Neural cell (in vitro differentiated cells): ENCODE results near the gene PDE4D. TPM values are rescaled to one million over a fixed set of nuclear protein-coding genes. Genes with fewer than 3 reads are reported as not detected.

ENCODE experiments used
- H2AFZ ChIP-seq: fragments of 200-600, 300-800 bp; sonication (generic), shearing (Covaris generic); 2 replicates; pipeline ENCODE4 v1.6.0; 2014; ENCODE audit warnings: low read depth, mild to moderate bottlenecking, antibody characterized with exemption, low read length, moderate library complexity
- H3F3A ChIP-seq: fragments of 200-600 bp; shearing (Covaris generic); 2 replicates; pipeline ENCODE4 v1.6.1; 2016; ENCODE audit warnings: mild to moderate bottlenecking, moderate library complexity, mixed read lengths, antibody characterized with exemption, low read length; ENCODE audit not compliant: insufficient read depth, poor library complexity, severe bottlenecking
- H3K27ac ChIP-seq: fragments of 200-600, 300-800 bp; sonication (generic), shearing (Covaris generic); 2 replicates; pipeline ENCODE4 v1.5.1; 2014; ENCODE audit warnings: mild to moderate bottlenecking, low read length, moderate library complexity
- H3K27me3 ChIP-seq: fragments of 300-800, 200-600 bp; sonication (generic), shearing (Covaris generic); 2 replicates; pipeline ENCODE4 v1.6.0; 2014; ENCODE audit warnings: mild to moderate bottlenecking, low read depth, low read length, moderate library complexity; ENCODE audit not compliant: insufficient read depth
- H3K36me3 ChIP-seq: fragments of 300-800, 200-600 bp; sonication (generic), shearing (Covaris generic); 2 replicates; pipeline ENCODE4 v1.5.1; 2014; ENCODE audit warnings: mild to moderate bottlenecking, antibody characterized with exemption, low read length, moderate library complexity; ENCODE audit not compliant: insufficient read depth
- H3K4me2 ChIP-seq: fragments of 300-800, 200-600 bp; sonication (generic), shearing (Covaris generic); 2 replicates; pipeline ENCODE4 v1.6.0; 2014; ENCODE audit warnings: mild to moderate bottlenecking, low read length
- H3K4me3 ChIP-seq: fragments of 300-800, 200-600 bp; sonication (generic), shearing (Covaris generic); 2 replicates; pipeline ENCODE4 v1.5.1; 2014; ENCODE audit warnings: mild to moderate bottlenecking, low read length, moderate library complexity
- H3K79me2 ChIP-seq: fragments of 200-600 bp; shearing (Covaris generic); replicated peaks from 2 replicates; pipeline ENCODE4 v1.6.0; 2014; ENCODE audit warnings: mild to moderate bottlenecking, low read length, moderate library complexity; ENCODE audit not compliant: insufficient read depth
- H3K9ac ChIP-seq: fragments of 300-800, 200-600 bp; sonication (generic), shearing (Covaris generic); 2 replicates; pipeline ENCODE4 v1.6.1; 2016; ENCODE audit warnings: mild to moderate bottlenecking, low read length, mixed read lengths
- H3K9me2 ChIP-seq: fragments of 200-600 bp; shearing (Covaris generic); 2 replicates; pipeline ENCODE4 v1.6.1; 2016; ENCODE audit warnings: mild to moderate bottlenecking, low read length, mixed read lengths; ENCODE audit not compliant: insufficient read depth
- H3K9me3 ChIP-seq: fragments of 200-600, 300-800 bp; sonication (generic), shearing (Covaris generic); 2 replicates; pipeline ENCODE4 v1.6.1; 2016; ENCODE audit warnings: mild to moderate bottlenecking, mixed run types, low read length, moderate library complexity, mixed read lengths
- H4K20me1 ChIP-seq: fragments of 200-600 bp; shearing (Covaris generic); 2 replicates; pipeline ENCODE4 v1.6.1; 2016; ENCODE audit warnings: mild to moderate bottlenecking, mixed run types; ENCODE audit not compliant: insufficient read depth
- EP300 ChIP-seq: fragments of 450-650 bp; conservative IDR thresholded peaks from 2 replicates; pipeline ENCODE4 v1.6.1; 2014; ENCODE audit warnings: antibody characterized with exemption, mild to moderate bottlenecking, moderate library complexity; ENCODE audit not compliant: poor library complexity, severe bottlenecking
- EZH2 ChIP-seq: fragments of 200-600, 300-800 bp; shearing (Covaris generic), sonication (generic); IDR thresholded peaks from 2 replicates; pipeline ENCODE4 v1.6.1; 2014; ENCODE audit warnings: antibody characterized with exemption, low read length, borderline replicate concordance, mild to moderate bottlenecking; ENCODE audit not compliant: insufficient read depth, poor library complexity, severe bottlenecking
- MXI1 ChIP-seq: fragments of 450-650 bp; conservative IDR thresholded peaks from 2 replicates; pipeline ENCODE4 v1.6.1; 2014; ENCODE audit warnings: antibody characterized with exemption, mild to moderate bottlenecking; ENCODE audit not compliant: poor library complexity, severe bottlenecking
- POLR2AphosphoS5 ChIP-seq: IDR thresholded peaks from 2 replicates; pipeline ENCODE4 v1.6.1; 2012
- RAD21 ChIP-seq: fragments of 450-650 bp; conservative IDR thresholded peaks from 2 replicates; pipeline ENCODE4 v1.6.1; 2014; ENCODE audit warnings: antibody characterized with exemption, mild to moderate bottlenecking, moderate library complexity
- SMC3 ChIP-seq: fragments of 450-650 bp; conservative IDR thresholded peaks from 2 replicates; pipeline ENCODE4 v1.6.1; 2014; ENCODE audit warnings: antibody characterized with exemption, mild to moderate bottlenecking, moderate library complexity; ENCODE audit not compliant: poor library complexity
- TAF1 ChIP-seq: IDR thresholded peaks from 2 replicates; pipeline ENCODE4 v1.6.1; 2012; ENCODE audit warnings: low read depth
- polyA plus RNA-seq: library from polyadenylated mRNA; depleted of rRNA; stranded (reverse); fragments of >200 nt; gene quantifications from 2 replicates; pipeline ENCODE4 v1.2.3, GENCODE V29; 2014
- TF ChIP-seq, protein P1 (sequence below): IDR thresholded peaks from 2 replicates; pipeline ENCODE4 v1.6.1; 2012; ENCODE audit warnings: borderline replicate concordance
- TF ChIP-seq, protein P2 (sequence below): fragments of 450-650 bp; IDR thresholded peaks from 2 replicates; pipeline ENCODE4 v1.5.1; 2014; ENCODE audit warnings: antibody characterized with exemption, mild to moderate bottlenecking, moderate library complexity; ENCODE audit not compliant: poor library complexity, severe bottlenecking

The PDE4D gene
- polyA plus RNA-seq, 1 donor from 2014 or later = 42.8 TPM

- no peak overlapping the region for H2AFZ ChIP-seq
- H3K79me2 ChIP-seq = no peaks in the 10 kb centered on the region
- H3K9me2 ChIP-seq = no peaks in the 10 kb centered on the region
- no peaks in the 10 kb centered on the region for H3K9me3 ChIP-seq
- no peak overlapping the region for H3K9ac ChIP-seq
- no peak overlapping the region for H3K4me3 ChIP-seq
- no peaks in the 10 kb centered on the region for H3K27me3 ChIP-seq
- no peak overlapping the region for H3K27ac ChIP-seq
- TF ChIP-seq RAD21 (no peak), EP300 (no peak), SMC3 (no peak), TAF1 (no peak), POLR2AphosphoS5 (no peak), MXI1 (no peak), EZH2 (no peak)
- TF ChIP-seq, protein P1, sequence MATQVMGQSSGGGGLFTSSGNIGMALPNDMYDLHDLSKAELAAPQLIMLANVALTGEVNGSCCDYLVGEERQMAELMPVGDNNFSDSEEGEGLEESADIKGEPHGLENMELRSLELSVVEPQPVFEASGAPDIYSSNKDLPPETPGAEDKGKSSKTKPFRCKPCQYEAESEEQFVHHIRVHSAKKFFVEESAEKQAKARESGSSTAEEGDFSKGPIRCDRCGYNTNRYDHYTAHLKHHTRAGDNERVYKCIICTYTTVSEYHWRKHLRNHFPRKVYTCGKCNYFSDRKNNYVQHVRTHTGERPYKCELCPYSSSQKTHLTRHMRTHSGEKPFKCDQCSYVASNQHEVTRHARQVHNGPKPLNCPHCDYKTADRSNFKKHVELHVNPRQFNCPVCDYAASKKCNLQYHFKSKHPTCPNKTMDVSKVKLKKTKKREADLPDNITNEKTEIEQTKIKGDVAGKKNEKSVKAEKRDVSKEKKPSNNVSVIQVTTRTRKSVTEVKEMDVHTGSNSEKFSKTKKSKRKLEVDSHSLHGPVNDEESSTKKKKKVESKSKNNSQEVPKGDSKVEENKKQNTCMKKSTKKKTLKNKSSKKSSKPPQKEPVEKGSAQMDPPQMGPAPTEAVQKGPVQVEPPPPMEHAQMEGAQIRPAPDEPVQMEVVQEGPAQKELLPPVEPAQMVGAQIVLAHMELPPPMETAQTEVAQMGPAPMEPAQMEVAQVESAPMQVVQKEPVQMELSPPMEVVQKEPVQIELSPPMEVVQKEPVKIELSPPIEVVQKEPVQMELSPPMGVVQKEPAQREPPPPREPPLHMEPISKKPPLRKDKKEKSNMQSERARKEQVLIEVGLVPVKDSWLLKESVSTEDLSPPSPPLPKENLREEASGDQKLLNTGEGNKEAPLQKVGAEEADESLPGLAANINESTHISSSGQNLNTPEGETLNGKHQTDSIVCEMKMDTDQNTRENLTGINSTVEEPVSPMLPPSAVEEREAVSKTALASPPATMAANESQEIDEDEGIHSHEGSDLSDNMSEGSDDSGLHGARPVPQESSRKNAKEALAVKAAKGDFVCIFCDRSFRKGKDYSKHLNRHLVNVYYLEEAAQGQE = no peak
- TF ChIP-seq, protein P2, sequence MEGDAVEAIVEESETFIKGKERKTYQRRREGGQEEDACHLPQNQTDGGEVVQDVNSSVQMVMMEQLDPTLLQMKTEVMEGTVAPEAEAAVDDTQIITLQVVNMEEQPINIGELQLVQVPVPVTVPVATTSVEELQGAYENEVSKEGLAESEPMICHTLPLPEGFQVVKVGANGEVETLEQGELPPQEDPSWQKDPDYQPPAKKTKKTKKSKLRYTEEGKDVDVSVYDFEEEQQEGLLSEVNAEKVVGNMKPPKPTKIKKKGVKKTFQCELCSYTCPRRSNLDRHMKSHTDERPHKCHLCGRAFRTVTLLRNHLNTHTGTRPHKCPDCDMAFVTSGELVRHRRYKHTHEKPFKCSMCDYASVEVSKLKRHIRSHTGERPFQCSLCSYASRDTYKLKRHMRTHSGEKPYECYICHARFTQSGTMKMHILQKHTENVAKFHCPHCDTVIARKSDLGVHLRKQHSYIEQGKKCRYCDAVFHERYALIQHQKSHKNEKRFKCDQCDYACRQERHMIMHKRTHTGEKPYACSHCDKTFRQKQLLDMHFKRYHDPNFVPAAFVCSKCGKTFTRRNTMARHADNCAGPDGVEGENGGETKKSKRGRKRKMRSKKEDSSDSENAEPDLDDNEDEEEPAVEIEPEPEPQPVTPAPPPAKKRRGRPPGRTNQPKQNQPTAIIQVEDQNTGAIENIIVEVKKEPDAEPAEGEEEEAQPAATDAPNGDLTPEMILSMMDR = no peak
- no peaks in the 10 kb centered on the region for H3K36me3 ChIP-seq
- H3F3A ChIP-seq = peaks cover 3% of the 10 kb centered on the region
- H4K20me1 ChIP-seq = no peaks in the 10 kb centered on the region
- no peak overlapping the region for H3K4me2 ChIP-seq
Observed at GRCh38 chr5:59390989-59391388, 502.5 kb downstream of the PDE4D start.

- H3K36me3 ChIP-seq = no peaks in the 10 kb centered on the region
- no peaks in the 10 kb centered on the region for H3K9me3 ChIP-seq
- H3K79me2 ChIP-seq = no peaks in the 10 kb centered on the region
- TF ChIP-seq RAD21 (peak; percentile 82), SMC3 (peak; percentile 89)
- TF ChIP-seq, protein P2 = peak; percentile 74
- TF ChIP-seq, protein P1 = no peak
- H3K4me3 ChIP-seq = no peak overlapping the region
- H3K4me2 ChIP-seq = no peak overlapping the region
- H2AFZ ChIP-seq = no peak overlapping the region
- no peaks in the 10 kb centered on the region for H3K9me2 ChIP-seq
- no peaks in the 10 kb centered on the region for H4K20me1 ChIP-seq
- H3K27ac ChIP-seq = no peak overlapping the region
- H3F3A ChIP-seq = peaks cover 3% of the 10 kb centered on the region
- H3K9ac ChIP-seq = no peak overlapping the region
- H3K27me3 ChIP-seq = no peaks in the 10 kb centered on the region
Observed at GRCh38 chr5:59390074-59390659, 503.4 kb downstream of the PDE4D start.
